Esophagus (tissue), 2 donors: ENCODE results near the gene ZNF726. TPM values are rescaled to one million over a fixed set of nuclear protein-coding genes. Genes with fewer than 3 reads are reported as not detected.
"Not testable (repeated sequence)": the region's sequence is repeated elsewhere in the genome, so short reads cannot be mapped to it uniquely, and the experiment has no call there.

Experiments used
- H3K27ac ChIP-seq, 2 donors: one replicate each; pipeline ENCODE4 v1.5.1; 2013; ENCODE audit warnings: low read depth in 2 of 2, mild to moderate bottlenecking in 2 of 2, inconsistent platforms in 1 of 2, low read length in 1 of 2, moderate library complexity in 1 of 2
- H3K27me3 ChIP-seq, 2 donors: one replicate each; pipeline ENCODE4 v1.6.1; 2013; ENCODE audit warnings: low read length in 2 of 2, control low read depth in 1 of 2, mild to moderate bottlenecking in 1 of 2; ENCODE audit not compliant: insufficient read depth in 2 of 2, control insufficient read depth in 1 of 2
- H3K36me3 ChIP-seq, 2 donors: one replicate each; pipeline ENCODE4 v1.6.1; 2013; ENCODE audit warnings: low read length in 1 of 2; ENCODE audit not compliant: control insufficient read depth in 2 of 2, insufficient read depth in 2 of 2
- H3K4me1 ChIP-seq, 2 donors: one replicate each; pipeline ENCODE4 v1.6.1; 2013; ENCODE audit warnings: low read length in 1 of 2; ENCODE audit not compliant: control insufficient read depth in 2 of 2, insufficient read depth in 2 of 2
- H3K4me3 ChIP-seq, 2 donors: one replicate each; pipeline ENCODE4 v1.5.1; 2013; ENCODE audit warnings: low read length in 2 of 2, mild to moderate bottlenecking in 2 of 2, low read depth in 1 of 2, moderate library complexity in 1 of 2
- H3K9me3 ChIP-seq, 2 donors: one replicate each; pipeline ENCODE4 v1.6.1; 2013; ENCODE audit warnings: mild to moderate bottlenecking in 2 of 2, low read depth in 1 of 2, low read length in 1 of 2, moderate library complexity in 1 of 2; ENCODE audit not compliant: control insufficient read depth in 2 of 2, insufficient read depth in 1 of 2
- WGBS, 2 donors: extraction: QIAGEN DNeasy Blood & Tissue Kit; methylation state at CpG; one replicate each; pipeline ENCODE4 v1.1.7; 2013; 5-methylcytosine and 5-hydroxymethylcytosine counted together
- polyA plus RNA-seq, 2 donors: library from polyadenylated mRNA; stranded (reverse); fragments of 200-250 nt; gene quantifications; one replicate each; pipeline ENCODE4 v1.2.3, GENCODE V29; 2013
- donor health status: healthy with polysubstance abuse.
- donor health status: Bipolar disorder and iron deficiency.

The ZNF726 gene
- polyA plus RNA-seq, 2 donors = 2.0 to 2.8 TPM

GRCh38 chr19:23963881-23964280, 49.2 kb downstream of the ZNF726 start:
- H3K9me3 ChIP-seq, H3K27ac ChIP-seq, H3K4me3 ChIP-seq, H3K27me3 ChIP-seq, H3K4me1 ChIP-seq, H3K36me3 ChIP-seq: not testable (repeated sequence)
- 93 to 94% methylated on average over 21 to 25 of the region's 25 CpGs for WGBS, 2 donors

- not testable (repeated sequence) for H3K27ac ChIP-seq, H3K36me3 ChIP-seq, H3K4me1 ChIP-seq, H3K4me3 ChIP-seq, H3K9me3 ChIP-seq, H3K27me3 ChIP-seq
- WGBS, 2 donors = 94% methylated on average over 14 to 26 of the region's 26 CpGs
Measured at GRCh38 chr19:23964334-23964733, 49.6 kb downstream of the ZNF726 start.

GRCh38 chr19:23969630-23970029, 54.9 kb downstream of the ZNF726 start:
- Histone ChIP-seq H3K4me3 (no peak overlapping the region), H3K27me3 (peaks cover 0 to 4% of the 10 kb centered on the region in 2 donors), H3K27ac (no peak overlapping the region), H3K9me3 (peaks cover 0 to 5% of the 10 kb centered on the region in 2 donors), H3K36me3 (no peaks in the 10 kb centered on the region), H3K4me1 (peaks cover 0 to 2% of the 10 kb centered on the region in 2 donors)
- 76% methylated on average over 2 of the region's 2 CpGs for WGBS, 2 donors

- H3K27ac ChIP-seq = no peak overlapping the region
- H3K4me3 ChIP-seq = no peak overlapping the region
- WGBS, 2 donors = 5 to 9% methylated on average over 32 of the region's 32 CpGs
Measured at GRCh38 chr19:23971598-23971997, 56.9 kb downstream of the ZNF726 start.

GRCh38 chr19:23972161-23972560, 57.5 kb downstream of the ZNF726 start:
- Histone ChIP-seq H3K9me3 (peaks cover 0 to 5% of the 10 kb centered on the region in 2 donors), H3K36me3 (no peaks in the 10 kb centered on the region), H3K4me3 (no peak overlapping the region), H3K27me3 (peaks cover 0 to 4% of the 10 kb centered on the region in 2 donors), H3K27ac (no peak overlapping the region), H3K4me1 (peaks cover 0 to 2% of the 10 kb centered on the region in 2 donors)
- 15 to 24% methylated on average over 16 of the region's 16 CpGs for WGBS, 2 donors

More at GRCh38 chr19:23971598-23971997, 56.9 kb downstream of the ZNF726 start:
- peaks cover 0 to 2% of the 10 kb centered on the region in 2 donors for H3K4me1 ChIP-seq
- H3K27me3 ChIP-seq = peaks cover 0 to 4% of the 10 kb centered on the region in 2 donors
- no peaks in the 10 kb centered on the region for H3K36me3 ChIP-seq
- peaks cover 0 to 5% of the 10 kb centered on the region in 2 donors for H3K9me3 ChIP-seq

GRCh38 chr19:23974941-23975340, 60.3 kb downstream of the ZNF726 start:
- H3K27ac ChIP-seq = no peak overlapping the region
- no peaks in the 10 kb centered on the region for H3K36me3 ChIP-seq
- H3K27me3 ChIP-seq = peaks cover 0 to 4% of the 10 kb centered on the region in 2 donors
- H3K9me3 ChIP-seq = peaks cover 0 to 5% of the 10 kb centered on the region in 2 donors
- H3K4me3 ChIP-seq = no peak overlapping the region
- 82 to 84% methylated on average over 2 of the region's 2 CpGs for WGBS, 2 donors
- peaks cover 0 to 2% of the 10 kb centered on the region in 2 donors for H3K4me1 ChIP-seq

GRCh38 chr19:23976631-23977030, 61.9 kb downstream of the ZNF726 start:
- H3K27me3 ChIP-seq, H3K27ac ChIP-seq, H3K36me3 ChIP-seq, H3K4me3 ChIP-seq, H3K9me3 ChIP-seq, H3K4me1 ChIP-seq: not testable (repeated sequence)
- WGBS, 2 donors = 85 to 92% methylated on average over 3 of the region's 3 CpGs

GRCh38 chr19:23977256-23977655, 62.6 kb downstream of the ZNF726 start:
- H3K27me3 ChIP-seq, H3K4me1 ChIP-seq, H3K4me3 ChIP-seq, H3K9me3 ChIP-seq, H3K36me3 ChIP-seq, H3K27ac ChIP-seq: not testable (repeated sequence)
- 89 to 92% methylated on average over 3 of the region's 3 CpGs for WGBS, 2 donors

GRCh38 chr19:23978068-23978467, 63.4 kb downstream of the ZNF726 start:
- no peaks in the 10 kb centered on the region for H3K4me1 ChIP-seq
- no peak overlapping the region for H3K4me3 ChIP-seq
- no peaks in the 10 kb centered on the region for H3K36me3 ChIP-seq
- no peaks in the 10 kb centered on the region for H3K9me3 ChIP-seq
- H3K27ac ChIP-seq = no peak overlapping the region
- no peaks in the 10 kb centered on the region for H3K27me3 ChIP-seq
- 68 to 77% methylated on average over 1 of the region's 1 CpG for WGBS, 2 donors

- Histone ChIP-seq H3K27ac (no peak overlapping the region), H3K4me3 (no peak overlapping the region), H3K27me3 (no peaks in the 10 kb centered on the region), H3K36me3 (no peaks in the 10 kb centered on the region), H3K4me1 (no peaks in the 10 kb centered on the region), H3K9me3 (no peaks in the 10 kb centered on the region)
- 63 to 82% methylated on average over 2 of the region's 2 CpGs for WGBS, 2 donors
Measured at GRCh38 chr19:23980805-23981204, 66.1 kb downstream of the ZNF726 start.
